ENCODE measurements around the gene UFD1. TPM values are rescaled to one million over a fixed set of nuclear protein-coding genes. Genes with fewer than 3 reads are reported as not detected.
A peak's percentile ranks its signal among the peaks of the same experiment; 100 is the strongest.

UFD1 gene
- total and polyA plus RNA-seq, 2 donors (not counting 1 experiment from before 2014, with no cell fraction given): 43.5 to 70.1 TPM

DNA sequence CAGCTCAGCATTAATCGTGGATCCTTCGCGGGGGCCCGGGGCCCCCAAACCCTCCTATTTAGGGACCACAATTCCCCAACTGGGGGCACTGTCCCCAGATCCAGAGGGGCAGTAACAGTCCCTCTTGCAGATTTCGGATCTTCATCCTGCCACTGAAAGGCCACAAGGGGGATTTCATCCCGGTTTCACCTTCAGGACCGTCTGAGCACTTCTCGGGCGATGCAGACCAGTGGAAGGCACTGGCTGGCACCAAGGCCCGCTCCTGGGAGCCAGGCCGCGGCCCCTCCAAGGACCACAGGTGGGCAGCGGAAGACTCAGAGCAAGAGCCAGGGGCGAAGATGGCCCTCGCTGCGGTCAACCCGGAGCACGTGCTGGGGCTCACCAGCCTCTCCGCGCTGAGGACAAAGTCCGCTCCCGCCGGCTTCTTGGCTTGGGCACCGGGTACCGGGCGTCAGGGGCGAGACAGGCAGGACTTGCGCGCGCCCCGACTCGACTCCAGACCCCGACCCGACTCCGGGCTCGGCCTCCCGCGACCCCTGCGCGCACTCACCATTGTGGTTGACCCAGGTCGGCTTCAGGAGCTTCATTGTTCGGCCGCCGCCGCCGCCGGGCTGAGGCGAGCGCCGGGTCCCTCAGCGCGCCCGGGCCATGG, 48.0 kb downstream of the UFD1 start:
- CTCF ChIA-PET: interaction anchor here (1.2 kb wide), 1 partner anchor 252 kb away, joined by 3 read pairs; the partner anchor contains the start of gene SLC25A1
- Mint-ChIP-seq H3K4me3 (peak overlapping the region; percentile 86), H3K4me1 (peaks cover 71% of the 10 kb centered on the region), H3K9me3 (ENCODE audit: insufficient read depth) (no peaks in the 10 kb centered on the region), H3K27me3 (no peaks in the 10 kb centered on the region), H3K27ac (peak overlapping the region; percentile 84)
- intact Hi-C loops (cut with micrococcal nuclease): loop anchor here (5.0 kb wide), 1 partner anchor 139 kb away; the partner anchor contains the start of gene CLTCL1
- H3K79me2 ChIP-seq (ENCODE audit: control insufficient read depth, insufficient read depth, low read length): peaks cover 58% of the 10 kb centered on the region
- under 1% methylated on average over 50 of the region's 53 CpGs for WGBS (ENCODE audit: insufficient coverage)
- peak overlapping the region; percentile 92 for H3K9ac ChIP-seq (ENCODE audit: low read length)
- peak overlapping the region; percentile 51 to 63 for H3K27ac ChIP-seq (ENCODE audit: low read length in 2 of 2)
- peak overlapping the region; percentile 98 for H3K4me2 ChIP-seq (replicated peaks; ENCODE audit: low read depth, low read length, poor library complexity, severe bottlenecking)
- peaks cover 2 to 11% of the 10 kb centered on the region in 2 experiments for H3K36me3 ChIP-seq (replicated peaks in 1 of 2; ENCODE audit: control extremely low read depth in 1 of 2, control insufficient read depth in 1 of 2, extremely low read depth in 1 of 2, insufficient read depth in 2 of 2, low read length in 1 of 2)
- no peaks in the 10 kb centered on the region for H3K9me3 ChIP-seq (ENCODE audit: control extremely low read depth in 1 of 3, control insufficient read depth in 2 of 3, insufficient read depth in 1 of 3, low read length in 2 of 3)
- peaks cover 40% of the 10 kb centered on the region for H4K20me1 ChIP-seq (ENCODE audit: control insufficient read depth, insufficient read depth, low read length, poor library complexity, severe bottlenecking)
- peaks cover 46 to 61% of the 10 kb centered on the region in 2 donors for H3K4me1 ChIP-seq (ENCODE audit: control insufficient read depth in 2 of 2, insufficient read depth in 2 of 2, low read length in 2 of 2)
- ATAC-seq (ENCODE audit: low read depth) (no peak), DNase-seq (peak; percentile 53)
- POLR2A ChIA-PET: interaction anchor here (0.6 to 3.9 kb wide), 10 partner anchors 12 to 288 kb away, joined by 3 to 29 read pairs (median 6); partner anchors contain the start of genes C22orf39, CDC45, CLTCL1 and SLC25A1
- H2AFZ ChIP-seq (ENCODE audit: insufficient read depth, low read depth, low read length, poor library complexity, severe bottlenecking): peak overlapping the region; percentile 62
- TF ChIP-seq CTCF (IDR thresholded peaks at IDR 0.05) (no peak), EZH2 (IDR thresholded peaks at IDR 0.05; ENCODE audit: borderline replicate concordance, insufficient read depth, low read depth, low read length, poor library complexity, severe bottlenecking) (no peak)
- H3K27me3 ChIP-seq (replicated peaks in 1 of 4; ENCODE audit: control extremely low read depth in 1 of 4, control insufficient read depth in 3 of 4, insufficient read depth in 4 of 4, low read length in 3 of 4): no peaks in the 10 kb centered on the region
- peak overlapping the region; percentile 56 to 87 (median 81) for H3K4me3 ChIP-seq (ENCODE audit: control extremely low read depth in 1 of 5, extremely low read depth in 1 of 5, insufficient read depth in 1 of 5, low read depth in 2 of 5, low read length in 4 of 5)
